ENCODE measurements around the gene ZNF837.

The ZNF837 gene

GRCh38 chr19:58338336-58338735 lies 42.5 kb downstream of the ZNF837 start:
- DNase-seq (ENCODE audit: insufficient read length, low spot score) (no peak), FAIRE-seq (no peak)
- no peak for TF ChIP-seq POLR2A (IDR thresholded peaks at IDR 0.05; ENCODE audit: low read depth, low read length)

GRCh38 chr19:58336820-58337219 lies 44.0 kb downstream of the ZNF837 start:
- no peak for FAIRE-seq
- no peak for TF ChIP-seq POLR2A (IDR thresholded peaks at IDR 0.05; ENCODE audit: low read depth, low read length)
- DNase-seq (ENCODE audit: insufficient read length, low spot score) = no peak

GRCh38 chr19:58336216-58336615 lies 44.6 kb downstream of the ZNF837 start:
- no peak for DNase-seq (ENCODE audit: insufficient read length, low spot score)
- TF ChIP-seq POLR2A (IDR thresholded peaks at IDR 0.05; ENCODE audit: low read depth, low read length) = no peak
- no peak for FAIRE-seq

DNA sequence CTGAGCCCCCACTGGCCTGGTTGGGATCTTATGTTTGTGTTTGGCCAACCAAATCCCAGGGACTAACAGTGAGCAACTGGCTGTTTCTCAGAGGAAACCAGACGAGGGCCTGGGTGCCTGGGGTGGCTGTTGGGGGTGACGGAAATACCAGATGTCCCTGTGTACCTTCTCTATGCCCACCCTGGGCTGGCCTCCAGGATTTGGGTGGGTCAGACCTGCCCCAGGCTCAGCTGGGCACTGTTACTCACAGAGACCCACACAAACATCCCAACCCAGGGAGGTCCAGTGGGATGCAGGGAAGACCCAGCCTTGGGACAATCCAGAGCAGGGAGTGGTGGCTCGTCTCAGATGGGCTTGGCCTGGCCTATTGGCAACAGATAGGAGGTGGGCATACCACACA lies 45.2 kb downstream of the ZNF837 start:
- FAIRE-seq = no peak
- TF ChIP-seq POLR2A (IDR thresholded peaks at IDR 0.05; ENCODE audit: low read depth, low read length) = no peak
- no peak for DNase-seq (ENCODE audit: insufficient read length, low spot score)

- FAIRE-seq (no peak), DNase-seq (ENCODE audit: insufficient read length, low spot score) (no peak)
- TF ChIP-seq POLR2A (IDR thresholded peaks at IDR 0.05; ENCODE audit: low read depth, low read length) = no peak
Observed at GRCh38 chr19:58334691-58335249, 46.1 kb downstream of the ZNF837 start.

DNA sequence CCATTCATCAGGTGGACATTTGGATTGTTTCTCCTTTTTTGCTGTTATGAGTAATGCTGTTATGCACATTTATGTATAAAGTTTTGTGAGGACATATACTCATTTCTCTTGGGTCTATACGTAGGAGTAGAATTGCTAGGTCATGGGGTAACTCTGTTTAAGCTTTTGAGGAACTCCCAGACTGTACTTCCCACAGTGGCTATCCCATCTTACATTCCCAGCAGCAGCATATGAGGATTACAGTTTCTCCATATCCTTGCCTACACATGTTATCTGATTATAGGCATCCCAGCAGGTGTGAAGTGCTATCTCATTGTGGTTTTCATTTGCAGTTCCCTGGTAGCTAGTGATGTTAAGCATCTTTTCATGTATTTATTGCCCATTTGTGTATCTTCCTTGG lies 48.1 kb downstream of the ZNF837 start:
- no peak for FAIRE-seq
- TF ChIP-seq POLR2A (IDR thresholded peaks at IDR 0.05; ENCODE audit: low read depth, low read length) = no peak

DNA sequence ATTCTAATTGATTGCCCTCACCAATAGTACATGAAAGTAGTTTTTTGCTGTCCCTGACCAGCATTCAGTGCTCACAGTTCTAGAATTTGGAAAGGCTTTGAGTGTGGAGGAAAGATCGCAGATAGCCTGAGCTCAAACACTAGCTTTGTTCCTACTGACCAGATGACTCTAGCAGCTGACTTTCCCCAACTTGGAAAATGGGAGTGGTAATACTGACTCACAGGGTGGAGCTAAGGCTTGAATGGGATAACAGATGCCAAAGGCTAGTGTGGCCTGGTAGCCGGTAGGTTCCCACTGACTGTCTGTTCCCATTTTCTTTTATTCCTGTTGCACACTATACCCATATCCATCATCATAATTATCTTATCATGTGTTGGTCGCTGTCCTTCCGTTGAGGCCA lies 50.4 kb downstream of the ZNF837 start:
- FAIRE-seq (peak; percentile 6), DNase-seq (ENCODE audit: insufficient read length, low spot score) (peak; percentile 96)
- no peak for TF ChIP-seq POLR2A (IDR thresholded peaks at IDR 0.05; ENCODE audit: low read depth, low read length)

More for the DNA sequence above, 48.1 kb downstream of the ZNF837 start:
- DNase-seq (ENCODE audit: insufficient read length, low spot score) = no peak

GRCh38 chr19:58328999-58329398 lies 51.8 kb downstream of the ZNF837 start:
- no peak for FAIRE-seq
- no peak for DNase-seq (ENCODE audit: insufficient read length, low spot score)
- no peak for TF ChIP-seq POLR2A (IDR thresholded peaks at IDR 0.05; ENCODE audit: low read depth, low read length)

DNA sequence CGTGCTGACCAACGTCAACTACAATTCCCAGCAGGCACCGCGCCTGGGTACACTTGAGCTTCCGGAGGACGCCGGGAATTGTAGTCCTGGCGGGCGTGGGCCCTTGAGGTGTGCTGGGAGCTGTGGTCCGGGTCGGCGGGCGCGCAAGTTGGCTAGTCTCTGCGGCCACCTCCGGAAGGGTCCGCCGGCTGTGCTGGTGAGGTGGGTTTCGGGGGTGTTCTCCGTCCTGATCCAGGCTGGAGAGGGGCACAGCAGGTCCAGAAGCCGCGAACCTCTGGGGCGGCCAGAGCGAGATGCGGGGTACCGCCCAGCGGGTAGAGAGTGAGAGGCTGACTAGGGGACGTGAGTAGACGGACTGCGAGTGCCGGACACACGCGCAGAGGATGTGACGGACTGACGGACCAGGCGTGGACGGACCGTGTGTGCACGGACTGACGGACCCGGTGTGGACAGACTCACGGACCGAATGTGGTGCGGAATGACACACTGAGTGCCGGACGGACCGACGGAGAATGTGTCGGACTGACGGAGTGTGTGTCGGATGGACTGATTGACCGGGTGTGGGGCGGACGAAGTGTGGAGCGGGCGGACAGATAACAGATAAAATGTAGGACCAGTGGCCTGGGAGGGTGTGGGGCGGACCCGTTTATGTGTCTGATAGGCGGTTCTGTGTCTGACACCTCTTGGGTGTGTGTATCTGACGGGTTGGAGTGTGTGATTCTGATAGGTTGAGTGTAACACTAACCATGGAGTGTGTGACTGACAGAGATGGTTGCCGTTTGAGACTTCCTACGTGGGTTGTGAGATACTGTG lies 53.7 kb downstream of the ZNF837 start, which contains the start of gene ZSCAN22:
ZSCAN22 (plus strand) TSS at position 81 of the 813 bp plus-strand sequence. CDS start 7,809 bp downstream, outside the sequence.
- peak; percentile 92 for TF ChIP-seq POLR2A (IDR thresholded peaks at IDR 0.05; ENCODE audit: low read depth, low read length)
- FAIRE-seq (no peak), DNase-seq (ENCODE audit: insufficient read length, low spot score) (peak; percentile 98)

- no peak for TF ChIP-seq POLR2A (IDR thresholded peaks at IDR 0.05; ENCODE audit: low read depth, low read length)
- DNase-seq (ENCODE audit: insufficient read length, low spot score) (no peak), FAIRE-seq (no peak)
Observed at GRCh38 chr19:58326501-58326913, 54.3 kb downstream of the ZNF837 start.

DNA sequence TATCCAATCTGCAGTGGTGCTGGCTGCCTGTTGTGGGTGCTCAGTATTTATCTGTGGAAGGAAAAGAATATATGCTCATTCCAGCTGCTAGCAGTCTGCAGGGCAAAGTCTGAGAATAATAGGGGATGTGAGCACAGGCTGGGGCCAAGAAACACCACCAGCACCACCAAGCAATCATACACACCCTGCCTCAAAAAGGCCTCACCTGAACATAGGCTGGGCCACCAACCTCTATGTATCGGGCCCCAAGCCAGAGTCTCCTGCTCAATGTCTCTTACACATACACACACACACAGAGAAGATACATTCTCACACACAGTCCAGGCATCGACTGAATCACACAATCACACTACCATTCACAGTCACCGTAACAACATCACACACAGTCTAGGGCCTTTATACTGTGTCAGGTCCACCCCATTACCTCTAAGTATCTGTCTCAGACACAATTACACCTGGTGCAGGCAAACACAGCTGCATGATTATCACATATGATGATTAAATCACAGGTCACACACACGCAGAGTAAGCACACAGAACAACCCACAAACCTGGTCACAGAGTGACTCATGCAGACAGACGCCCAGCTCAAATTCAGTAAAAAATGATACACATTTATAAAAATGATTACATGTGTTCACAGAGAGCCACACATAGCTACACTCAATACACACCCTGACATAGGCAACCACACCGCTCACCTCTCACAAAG lies 55.4 kb downstream of the ZNF837 start:
- DNase-seq (ENCODE audit: insufficient read length, low spot score) (no peak), FAIRE-seq (no peak)
- no peak for TF ChIP-seq POLR2A (IDR thresholded peaks at IDR 0.05; ENCODE audit: low read depth, low read length)

DNA sequence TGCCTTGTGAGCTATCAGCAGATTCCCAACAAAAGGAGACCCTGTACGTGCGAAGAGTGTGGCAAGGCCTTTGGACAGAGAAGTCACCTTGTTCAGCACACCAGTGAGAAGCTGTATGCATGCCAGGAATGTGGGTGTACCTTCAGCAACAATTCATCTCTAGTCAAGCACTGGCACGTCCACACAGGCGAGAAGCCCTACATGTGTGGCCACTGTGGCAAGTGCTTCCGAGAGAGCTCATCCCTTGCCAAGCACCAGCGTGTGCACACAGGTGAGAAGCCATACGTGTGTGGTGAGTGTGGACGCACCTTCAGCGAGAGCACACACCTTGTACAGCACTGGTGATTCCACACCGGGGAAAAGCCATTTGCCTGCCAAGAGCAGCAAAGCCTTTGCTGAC lies 61.6 kb downstream of the ZNF837 start:
- FAIRE-seq = no peak
- no peak for DNase-seq (ENCODE audit: insufficient read length, low spot score)
- TF ChIP-seq POLR2A (IDR thresholded peaks at IDR 0.05; ENCODE audit: low read depth, low read length) = no peak

GRCh38 chr19:58318297-58318696 lies 62.5 kb downstream of the ZNF837 start:
- no peak for TF ChIP-seq POLR2A (IDR thresholded peaks at IDR 0.05; ENCODE audit: low read depth, low read length)
- DNase-seq (ENCODE audit: insufficient read length, low spot score) (no peak), FAIRE-seq (no peak)
